Activated CD4-positive, CD25-positive, alpha-beta regulatory T cell treated with anti-CD3 and anti-CD28 coated beads, Interleukin-2, amount 50 U/mL, for 24 hours (primary cell): ENCODE measurements around the gene TCP11L2.

Source experiments
- ATAC-seq, 2 donors: fragments of 150-1000 bp; cut with Tn5 transposase; one replicate each; pipeline ENCODE4 v1.10.0; 2021; ENCODE audit warnings: mild to moderate bottlenecking in 1 of 2, moderate library complexity in 1 of 2

Gene TCP11L2

DNA sequence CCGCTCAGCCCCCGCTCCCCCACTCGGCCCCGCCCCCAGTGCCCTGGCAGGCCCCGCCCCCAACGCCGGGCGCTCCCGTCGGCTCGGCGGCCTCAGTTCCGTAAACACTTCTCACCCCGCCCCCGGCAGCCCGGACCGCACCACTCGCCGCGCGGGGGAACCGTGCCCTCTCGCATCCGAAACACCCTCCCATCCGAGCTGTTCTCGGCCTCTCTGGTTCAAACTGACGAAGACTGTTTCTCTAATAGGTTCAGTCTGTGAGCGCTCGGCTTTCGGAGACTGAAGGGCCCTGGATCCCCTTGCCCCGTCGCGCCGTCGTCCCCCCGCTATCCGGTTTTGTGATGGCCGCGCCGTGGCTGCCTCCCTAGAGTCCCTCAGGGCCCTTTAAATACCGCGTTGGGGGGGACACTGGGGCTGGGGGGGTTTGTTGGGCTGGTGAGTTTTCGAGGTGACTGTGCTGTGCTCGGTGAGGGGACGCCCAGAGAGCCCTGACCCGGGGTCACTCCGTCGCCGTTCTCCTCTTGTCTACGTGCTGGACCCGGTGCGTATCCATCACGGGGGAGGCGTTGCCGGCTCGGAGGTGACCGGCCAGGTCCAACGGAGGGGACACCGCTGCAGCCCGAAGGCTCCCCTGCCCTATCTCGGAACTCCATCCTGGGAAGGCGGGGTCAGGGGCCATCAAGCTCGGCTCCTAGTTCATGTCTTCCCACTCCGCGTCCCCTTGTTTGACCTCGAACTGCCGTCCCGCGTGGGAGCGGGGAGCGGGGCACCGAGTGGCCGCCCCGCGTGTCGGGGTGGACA lies at the start of gene TCP11L2:
TCP11L2 (plus strand) TSS at position 333 of the 801 bp plus-strand sequence. CDS start 8,343 bp downstream, outside the sequence.
- ATAC-seq: peak; percentile 70

GRCh38 chr12:106254724-106255123 lies 47.8 kb upstream of the TCP11L2 start:
- no peak for ATAC-seq

GRCh38 chr12:106255493-106255892 lies 47.0 kb upstream of the TCP11L2 start:
- ATAC-seq: no peak

DNA sequence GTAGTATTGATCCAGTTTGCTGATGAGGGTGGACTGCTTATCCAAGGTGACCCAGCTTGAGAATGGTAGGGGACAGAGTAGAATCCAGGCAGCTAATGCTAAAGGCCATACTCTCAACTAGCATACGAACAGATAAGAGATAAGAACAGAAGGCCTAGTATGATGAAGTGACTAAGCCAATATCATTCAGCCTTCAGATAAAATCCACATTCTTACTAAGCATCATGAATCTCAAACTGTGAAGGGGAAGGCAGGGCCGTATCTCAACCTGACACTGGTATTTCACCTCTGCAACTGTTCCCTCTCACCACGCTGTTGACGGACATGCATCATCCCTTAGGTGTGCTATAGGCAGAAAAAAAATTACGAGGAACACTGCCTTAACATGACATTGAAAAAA lies 46.6 kb upstream of the TCP11L2 start:
- ATAC-seq: no peak

DNA sequence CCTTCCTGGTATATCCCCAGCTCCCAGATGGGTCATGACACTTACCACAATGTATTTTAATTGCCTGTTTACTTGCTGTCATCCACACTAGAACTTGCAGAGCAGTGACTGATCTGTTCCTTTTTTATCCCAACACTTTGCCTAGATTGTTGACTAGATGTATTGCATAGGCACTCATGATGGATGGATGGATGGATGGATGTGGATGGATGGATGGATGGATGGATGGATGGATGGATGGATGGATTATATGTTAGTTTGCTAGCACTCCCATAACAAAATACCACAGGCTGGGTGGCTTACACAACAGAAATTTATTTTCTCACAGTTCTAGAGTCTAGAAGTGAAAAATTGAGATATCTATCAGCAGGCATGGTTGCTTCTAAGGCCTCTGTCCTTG lies 46.0 kb upstream of the TCP11L2 start:
- no peak for ATAC-seq

GRCh38 chr12:106258226-106258625 lies 44.3 kb upstream of the TCP11L2 start:
- ATAC-seq: no peak

DNA sequence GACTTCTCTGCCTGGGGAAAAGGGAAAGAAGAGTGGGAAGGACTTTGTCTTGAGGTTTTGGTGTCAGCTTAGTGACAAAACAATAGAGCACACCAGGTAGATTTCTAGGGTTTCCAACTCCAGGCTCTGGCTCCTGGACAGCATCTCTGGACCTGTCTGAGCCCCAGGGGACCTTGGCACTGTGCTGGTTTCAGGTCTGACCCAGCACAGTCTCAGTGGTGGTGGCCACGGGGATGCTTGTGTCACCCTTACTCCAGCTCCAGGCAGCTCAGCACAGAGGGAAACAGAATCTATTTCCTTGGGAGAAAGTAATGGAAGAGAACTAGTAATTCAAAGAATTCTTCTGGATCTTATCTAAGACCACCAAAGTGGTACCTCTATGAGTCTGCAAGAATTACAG lies 43.6 kb upstream of the TCP11L2 start:
- no peak for ATAC-seq

- ATAC-seq: no peak
Measured at GRCh38 chr12:106265116-106265515, 37.4 kb upstream of the TCP11L2 start.

- ATAC-seq: no peak
Measured at GRCh38 chr12:106267535-106267934, 35.0 kb upstream of the TCP11L2 start.

DNA sequence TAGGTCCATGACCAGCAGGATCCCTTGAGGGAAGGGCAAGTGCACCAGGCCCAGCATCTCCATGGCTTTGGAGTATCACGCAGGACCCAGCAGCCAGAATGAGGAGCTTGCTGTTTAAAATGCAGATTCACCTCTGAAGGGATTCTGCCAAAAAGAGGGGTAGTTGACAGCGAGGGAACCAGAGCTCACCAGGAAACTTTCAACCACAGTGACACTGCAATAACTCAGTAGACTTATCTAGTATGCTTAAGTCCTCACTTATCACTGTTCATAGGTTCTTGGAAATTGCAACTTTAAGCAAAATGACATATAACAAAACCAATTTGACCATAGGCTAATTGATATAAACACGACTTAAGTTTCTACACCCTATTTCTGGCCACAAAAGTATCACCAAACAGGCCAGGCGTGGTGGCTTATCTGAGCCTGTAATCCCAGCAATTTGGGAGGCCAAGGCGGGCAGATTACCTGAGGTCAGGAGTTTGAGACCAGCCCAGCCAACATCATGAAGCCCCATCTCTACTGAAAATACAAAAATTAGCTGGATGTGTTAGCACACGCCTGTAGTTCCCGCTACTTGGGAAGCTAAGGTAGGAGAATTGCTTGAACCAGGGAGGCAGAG lies 33.3 kb upstream of the TCP11L2 start:
- ATAC-seq: no peak

- no peak for ATAC-seq
Measured at GRCh38 chr12:106271575-106272505, 30.7 kb upstream of the TCP11L2 start.

DNA sequence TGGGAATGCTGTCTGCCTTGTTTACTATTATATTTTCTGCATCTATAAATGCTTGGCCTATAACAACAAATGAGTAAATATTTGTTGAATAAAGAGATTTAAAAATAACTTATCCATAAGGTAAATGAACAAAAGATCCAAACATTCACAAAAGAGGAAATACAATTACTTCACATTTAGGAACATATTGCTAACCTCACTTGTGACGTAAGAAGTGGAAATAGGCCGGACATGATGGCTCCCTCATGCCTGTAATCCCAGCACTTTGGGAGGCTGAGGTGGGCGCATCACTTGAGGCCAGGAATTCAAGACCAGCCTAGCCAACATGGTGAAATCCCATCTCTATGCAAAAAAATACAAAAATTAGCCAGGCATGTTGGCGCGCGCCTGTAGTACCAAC lies 29.0 kb upstream of the TCP11L2 start:
- ATAC-seq: no peak

- ATAC-seq: no peak
Measured at GRCh38 chr12:106274012-106274411, 28.5 kb upstream of the TCP11L2 start.

DNA sequence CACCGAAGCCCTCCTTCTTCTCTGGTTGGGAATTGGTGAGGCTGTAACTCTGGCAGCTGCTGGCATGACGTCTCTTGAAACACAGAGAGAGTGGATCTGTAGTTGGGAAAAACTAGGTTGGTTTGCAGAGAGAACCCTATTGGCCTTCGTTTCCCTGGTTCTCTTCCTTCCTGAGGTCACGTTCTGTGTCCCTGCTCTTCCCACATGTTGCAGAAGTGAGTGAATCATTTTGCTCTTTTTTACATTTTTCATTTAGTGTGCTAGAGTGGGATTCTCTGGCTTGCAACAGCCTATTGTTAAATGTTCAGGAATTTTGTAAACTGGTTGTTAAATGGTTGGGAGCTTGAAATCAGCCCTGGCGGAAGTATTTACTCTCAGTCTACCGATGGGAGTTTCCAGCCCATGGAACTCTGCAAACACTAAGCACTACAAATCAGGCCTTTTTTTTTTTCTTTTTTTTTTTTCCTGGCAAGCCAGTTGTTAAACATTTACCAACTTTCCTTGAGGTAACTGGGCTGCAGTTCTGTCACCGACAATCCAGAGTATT lies 27.9 kb upstream of the TCP11L2 start:
- no peak for ATAC-seq

GRCh38 chr12:106275458-106275857 lies 27.1 kb upstream of the TCP11L2 start:
- ATAC-seq: no peak

DNA sequence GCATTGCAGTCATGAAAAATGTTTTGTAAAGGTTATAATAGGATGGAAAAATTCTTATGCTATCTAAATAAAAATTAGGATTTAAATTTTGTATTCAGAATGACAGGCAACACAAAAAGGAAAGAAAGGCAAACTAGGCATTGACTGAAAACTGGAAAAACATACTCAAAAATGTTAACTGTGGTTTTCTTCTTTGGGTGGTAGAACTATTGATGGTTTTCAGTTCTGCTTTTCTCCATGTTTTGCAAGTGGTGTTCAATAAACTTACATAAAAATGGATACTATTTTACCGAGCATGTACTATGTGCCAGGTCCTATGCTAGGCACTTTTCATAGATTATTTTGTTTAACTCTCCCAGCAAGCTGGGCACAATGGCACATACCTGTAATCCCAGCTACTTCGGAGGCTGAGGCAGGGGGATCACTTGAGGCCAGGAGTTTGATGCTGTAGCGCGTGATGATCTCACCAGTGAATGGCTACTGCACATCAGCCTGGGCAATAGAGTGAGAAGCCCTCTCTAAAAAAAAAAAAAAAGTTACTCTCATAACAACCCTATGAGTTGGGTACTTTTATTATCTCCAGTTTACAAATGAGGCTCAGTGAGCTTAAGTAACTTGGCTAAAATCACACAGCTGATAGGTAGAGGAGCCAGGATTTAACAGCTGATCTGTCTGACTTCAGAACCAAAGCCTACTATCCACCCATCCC lies 26.3 kb upstream of the TCP11L2 start:
- peak in 1 of 2 donors; percentile 41 for ATAC-seq

GRCh38 chr12:106280106-106280505 lies 22.4 kb upstream of the TCP11L2 start:
- no peak for ATAC-seq

DNA sequence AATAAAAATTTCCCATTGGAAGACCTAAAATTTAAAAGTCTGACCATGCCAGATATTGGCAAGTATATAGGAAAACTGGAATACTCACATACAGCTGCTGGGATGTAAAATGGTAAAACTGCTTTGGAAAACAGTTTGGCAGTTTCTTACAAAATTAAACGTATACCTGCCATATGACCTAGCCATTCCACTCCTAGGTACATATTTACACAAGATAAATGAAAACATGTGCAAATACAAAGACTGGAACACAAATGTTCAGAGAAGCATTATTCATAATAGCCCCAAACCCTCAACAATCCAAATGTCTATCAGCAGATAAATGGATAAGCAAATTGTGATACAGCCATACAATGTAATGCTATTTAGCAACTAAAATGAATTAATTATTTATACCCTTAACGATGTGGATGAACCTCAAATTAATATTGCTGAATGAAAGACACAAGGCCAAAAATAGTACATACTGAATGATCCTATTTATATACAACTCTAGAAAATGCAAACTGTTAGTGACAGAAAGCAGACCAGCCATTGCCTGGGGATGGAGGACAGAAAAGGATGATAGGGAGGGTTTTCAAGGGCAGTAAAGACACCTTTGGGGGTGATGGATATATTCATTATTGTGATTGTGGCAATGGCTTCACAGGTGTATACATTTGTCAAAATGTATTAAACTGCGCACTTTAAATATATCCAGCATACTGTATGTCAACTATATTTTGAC lies 21.3 kb upstream of the TCP11L2 start:
- ATAC-seq: no peak

- no peak for ATAC-seq
Measured at GRCh38 chr12:106281804-106282203, 20.7 kb upstream of the TCP11L2 start.

GRCh38 chr12:106282457-106283097 lies 20.0 kb upstream of the TCP11L2 start:
- ATAC-seq: peak; percentile 46 to 79
